Measurements from ENCODE around the gene RELN. TPM values are rescaled to one million over a fixed set of nuclear protein-coding genes. Genes with fewer than 3 reads are reported as not detected.

Gene RELN
- total and polyA plus RNA-seq, 2 experiments from 2014 or later: 3.9 to 22.0 TPM

GRCh38 chr7:103437623-103438022 lies 551.8 kb downstream of the RELN start:
- WGBS (ENCODE audit: low lambda C conversion rate, missing lambda C conversion rate): 57% methylated on average over 1 of the region's 1 CpG
- H3K27ac ChIP-seq: no peak overlapping the region
- no peaks in the 10 kb centered on the region for H3K36me3 ChIP-seq (replicated peaks; ENCODE audit: insufficient read depth, low read depth)
- TF ChIP-seq EZH2 (IDR thresholded peaks at IDR 0.05; ENCODE audit: borderline replicate concordance) (no peak), EZH2phosphoT487 (IDR thresholded peaks at IDR 0.05; ENCODE audit: low read depth, severe bottlenecking, unreplicated experiment) (no peak)
- TF ChIP-seq, protein P1, sequence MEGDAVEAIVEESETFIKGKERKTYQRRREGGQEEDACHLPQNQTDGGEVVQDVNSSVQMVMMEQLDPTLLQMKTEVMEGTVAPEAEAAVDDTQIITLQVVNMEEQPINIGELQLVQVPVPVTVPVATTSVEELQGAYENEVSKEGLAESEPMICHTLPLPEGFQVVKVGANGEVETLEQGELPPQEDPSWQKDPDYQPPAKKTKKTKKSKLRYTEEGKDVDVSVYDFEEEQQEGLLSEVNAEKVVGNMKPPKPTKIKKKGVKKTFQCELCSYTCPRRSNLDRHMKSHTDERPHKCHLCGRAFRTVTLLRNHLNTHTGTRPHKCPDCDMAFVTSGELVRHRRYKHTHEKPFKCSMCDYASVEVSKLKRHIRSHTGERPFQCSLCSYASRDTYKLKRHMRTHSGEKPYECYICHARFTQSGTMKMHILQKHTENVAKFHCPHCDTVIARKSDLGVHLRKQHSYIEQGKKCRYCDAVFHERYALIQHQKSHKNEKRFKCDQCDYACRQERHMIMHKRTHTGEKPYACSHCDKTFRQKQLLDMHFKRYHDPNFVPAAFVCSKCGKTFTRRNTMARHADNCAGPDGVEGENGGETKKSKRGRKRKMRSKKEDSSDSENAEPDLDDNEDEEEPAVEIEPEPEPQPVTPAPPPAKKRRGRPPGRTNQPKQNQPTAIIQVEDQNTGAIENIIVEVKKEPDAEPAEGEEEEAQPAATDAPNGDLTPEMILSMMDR (IDR thresholded peaks at IDR 0.05; ENCODE audit: poor library complexity): no peak
- H3K4me2 ChIP-seq: no peak overlapping the region
- no peaks in the 10 kb centered on the region for H3K9me2 ChIP-seq (replicated peaks; ENCODE audit: insufficient read depth)
- H3K27me3 ChIP-seq: peaks cover 2% of the 10 kb centered on the region
- H4K20me1 ChIP-seq (ENCODE audit: insufficient read depth, poor library complexity, severe bottlenecking): no peaks in the 10 kb centered on the region
- DNase-seq (ENCODE audit: low spot score): no peak
- H3K79me2 ChIP-seq: no peaks in the 10 kb centered on the region
- H3K4me3 ChIP-seq: no peak overlapping the region
- H3K4me1 ChIP-seq (ENCODE audit: insufficient read depth): no peaks in the 10 kb centered on the region
- H3K9me3 ChIP-seq (ENCODE audit: low read depth): no peaks in the 10 kb centered on the region
- H2AFZ ChIP-seq: no peak overlapping the region

GRCh38 chr7:103432712-103433111 lies 556.7 kb downstream of the RELN start:
- no peak overlapping the region for H3K4me3 ChIP-seq
- H4K20me1 ChIP-seq (ENCODE audit: insufficient read depth, poor library complexity, severe bottlenecking): no peaks in the 10 kb centered on the region
- TF ChIP-seq EZH2phosphoT487 (IDR thresholded peaks at IDR 0.05; ENCODE audit: low read depth, severe bottlenecking, unreplicated experiment) (no peak), EZH2 (IDR thresholded peaks at IDR 0.05; ENCODE audit: borderline replicate concordance) (no peak)
- TF ChIP-seq, protein P1 (IDR thresholded peaks at IDR 0.05; ENCODE audit: poor library complexity): no peak
- H3K9me3 ChIP-seq (ENCODE audit: low read depth): no peaks in the 10 kb centered on the region
- H3K27ac ChIP-seq: no peak overlapping the region
- H2AFZ ChIP-seq: no peak overlapping the region
- H3K4me2 ChIP-seq: no peak overlapping the region
- no peaks in the 10 kb centered on the region for H3K9me2 ChIP-seq (replicated peaks; ENCODE audit: insufficient read depth)
- no peaks in the 10 kb centered on the region for H3K79me2 ChIP-seq
- H3K4me1 ChIP-seq (ENCODE audit: insufficient read depth): no peaks in the 10 kb centered on the region
- DNase-seq (ENCODE audit: low spot score): no peak
- 54% methylated on average over 1 of the region's 1 CpG for WGBS (ENCODE audit: low lambda C conversion rate, missing lambda C conversion rate)
- no peaks in the 10 kb centered on the region for H3K36me3 ChIP-seq (replicated peaks; ENCODE audit: insufficient read depth, low read depth)
- H3K27me3 ChIP-seq: no peaks in the 10 kb centered on the region

DNA sequence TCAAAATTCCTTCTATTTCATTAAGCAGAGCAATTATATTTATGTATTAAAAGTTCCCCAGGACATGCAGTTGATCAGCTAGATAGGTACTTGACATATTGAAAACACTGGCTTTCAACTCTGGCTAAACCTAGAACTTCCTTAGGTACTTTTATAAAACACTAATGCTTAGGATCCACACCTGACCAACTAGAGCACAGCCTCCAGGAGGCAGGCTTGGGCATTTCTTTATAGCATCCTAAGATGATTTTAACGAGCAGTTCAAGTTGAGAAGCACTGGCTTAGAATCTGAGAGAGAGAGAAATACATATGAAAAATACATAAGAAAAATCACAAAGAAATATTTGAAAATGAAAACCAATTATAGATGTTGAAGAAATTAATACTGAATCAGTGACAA lies 564.3 kb downstream of the RELN start:
- Histone ChIP-seq H2AFZ (no peak overlapping the region), H4K20me1 (ENCODE audit: insufficient read depth, poor library complexity, severe bottlenecking) (no peaks in the 10 kb centered on the region), H3K36me3 (replicated peaks; ENCODE audit: insufficient read depth, low read depth) (no peaks in the 10 kb centered on the region), H3K9me3 (ENCODE audit: low read depth) (no peaks in the 10 kb centered on the region), H3K9me2 (replicated peaks; ENCODE audit: insufficient read depth) (no peaks in the 10 kb centered on the region), H3K79me2 (no peaks in the 10 kb centered on the region), H3K27me3 (peaks cover 4% of the 10 kb centered on the region), H3K4me3 (no peak overlapping the region), H3K4me1 (ENCODE audit: insufficient read depth) (no peaks in the 10 kb centered on the region), H3K4me2 (no peak overlapping the region), H3K27ac (no peak overlapping the region)
- TF ChIP-seq EZH2 (IDR thresholded peaks at IDR 0.05; ENCODE audit: borderline replicate concordance) (no peak), EZH2phosphoT487 (IDR thresholded peaks at IDR 0.05; ENCODE audit: low read depth, severe bottlenecking, unreplicated experiment) (no peak)
- TF ChIP-seq, protein P1 (IDR thresholded peaks at IDR 0.05; ENCODE audit: poor library complexity): no peak
- no peak for DNase-seq (ENCODE audit: low spot score)
- 59% methylated on average over 1 of the region's 1 CpG for WGBS (ENCODE audit: low lambda C conversion rate, missing lambda C conversion rate)

All from hepatocyte (in vitro differentiated cells).